Upper lobe of left lung (tissue), 4 donors: Measurements from ENCODE around the gene ITPK1.

ENCODE experiments used
- CTCF ChIP-seq, 6 experiments: fragments of 450-650 bp in 4 of 6; fragments of 200-600 bp in 2 of 6; sonication (generic) in 2 of 6; IDR thresholded peaks; one replicate each; pipeline ENCODE4 v1.5.1; 2016 to 2019; ENCODE audit warnings: antibody characterized with exemption in 6 of 6
- POLR2A ChIP-seq, 4 donors: fragments of 450-650 bp; IDR thresholded peaks; one replicate each; pipeline ENCODE4 v1.5.1; 2016 to 2017; ENCODE audit warnings: antibody characterized with exemption in 4 of 4, mild to moderate bottlenecking in 2 of 4
- POLR2AphosphoS5 ChIP-seq, 2 donors: sonication (generic); formaldehyde crosslinking; IDR thresholded peaks; one replicate each; pipeline ENCODE4 v1.5.1; 2017; ENCODE audit warnings: antibody characterized with exemption in 2 of 2

- TF ChIP-seq CTCF (IDR thresholded peaks at IDR 0.05) = no peak
- TF ChIP-seq POLR2AphosphoS5 (IDR thresholded peaks at IDR 0.05) = no peak
- TF ChIP-seq POLR2A (IDR thresholded peaks at IDR 0.05) = no peak
Observed at GRCh38 chr14:92988786-92989755, 126.7 kb downstream of the ITPK1 start.
